ENCODE results near the gene B4GALT6. TPM values are rescaled to one million over a fixed set of nuclear protein-coding genes. Genes with fewer than 3 reads are reported as not detected.

The B4GALT6 gene
- total RNA-seq, 1 experiment from 2014 or later = 16.1 TPM

DNA sequence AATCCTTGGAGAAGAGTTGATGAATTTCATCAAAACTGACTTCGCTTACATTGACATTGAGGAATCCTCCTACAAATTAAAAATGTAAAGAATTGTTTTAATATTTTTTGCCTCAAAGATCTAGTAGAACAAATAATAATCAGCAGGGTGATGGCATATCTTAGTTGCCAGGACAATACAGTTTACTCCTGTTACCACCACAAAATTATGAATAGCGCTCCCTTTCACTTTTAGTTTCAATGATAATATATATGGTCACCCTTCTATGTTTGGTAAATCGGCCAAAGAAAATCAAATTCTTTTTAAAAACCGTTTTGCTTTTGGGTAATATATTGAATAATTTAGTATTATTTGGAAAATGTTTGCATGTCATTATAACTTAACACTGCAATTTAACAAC is 39.0 kb downstream of the B4GALT6 start:
- no peak overlapping the region for H3K9ac ChIP-seq (ENCODE audit: low read length)
- H2AFZ ChIP-seq (ENCODE audit: low read depth, low read length, poor library complexity, severe bottlenecking) = no peak overlapping the region
- TF ChIP-seq JUND (IDR thresholded peaks at IDR 0.05) = no peak
- no peak for TF ChIP-seq FOSL1 (IDR thresholded peaks at IDR 0.05; ENCODE audit: low read depth)
- TF ChIP-seq CBX3 (IDR thresholded peaks at IDR 0.05; ENCODE audit: low read depth) = no peak
- no peak for TF ChIP-seq TCF7L2 (IDR thresholded peaks at IDR 0.05; ENCODE audit: borderline replicate concordance, extremely low read depth, insufficient read depth, insufficient read length)
- TF ChIP-seq CEBPB (IDR thresholded peaks at IDR 0.05; ENCODE audit: low read depth) = no peak
- TF ChIP-seq, protein P1, sequence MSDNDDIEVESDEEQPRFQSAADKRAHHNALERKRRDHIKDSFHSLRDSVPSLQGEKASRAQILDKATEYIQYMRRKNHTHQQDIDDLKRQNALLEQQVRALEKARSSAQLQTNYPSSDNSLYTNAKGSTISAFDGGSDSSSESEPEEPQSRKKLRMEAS (IDR thresholded peaks at IDR 0.05) = no peak
- no peak for TF ChIP-seq EZH2phosphoT487 (IDR thresholded peaks at IDR 0.05; ENCODE audit: borderline replicate concordance)
- TF ChIP-seq RAD21 (IDR thresholded peaks at IDR 0.05; ENCODE audit: low read depth) = no peak
- TF ChIP-seq ELF1 (IDR thresholded peaks at IDR 0.05; ENCODE audit: borderline replicate concordance, low read depth) = no peak
- TF ChIP-seq SRF (IDR thresholded peaks at IDR 0.05; ENCODE audit: low read depth) = no peak
- no peak for TF ChIP-seq EZH2 (IDR thresholded peaks at IDR 0.05)
- TF ChIP-seq, protein P2, sequence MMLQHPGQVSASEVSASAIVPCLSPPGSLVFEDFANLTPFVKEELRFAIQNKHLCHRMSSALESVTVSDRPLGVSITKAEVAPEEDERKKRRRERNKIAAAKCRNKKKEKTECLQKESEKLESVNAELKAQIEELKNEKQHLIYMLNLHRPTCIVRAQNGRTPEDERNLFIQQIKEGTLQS (IDR thresholded peaks at IDR 0.05) = no peak
- TF ChIP-seq, protein P3, sequence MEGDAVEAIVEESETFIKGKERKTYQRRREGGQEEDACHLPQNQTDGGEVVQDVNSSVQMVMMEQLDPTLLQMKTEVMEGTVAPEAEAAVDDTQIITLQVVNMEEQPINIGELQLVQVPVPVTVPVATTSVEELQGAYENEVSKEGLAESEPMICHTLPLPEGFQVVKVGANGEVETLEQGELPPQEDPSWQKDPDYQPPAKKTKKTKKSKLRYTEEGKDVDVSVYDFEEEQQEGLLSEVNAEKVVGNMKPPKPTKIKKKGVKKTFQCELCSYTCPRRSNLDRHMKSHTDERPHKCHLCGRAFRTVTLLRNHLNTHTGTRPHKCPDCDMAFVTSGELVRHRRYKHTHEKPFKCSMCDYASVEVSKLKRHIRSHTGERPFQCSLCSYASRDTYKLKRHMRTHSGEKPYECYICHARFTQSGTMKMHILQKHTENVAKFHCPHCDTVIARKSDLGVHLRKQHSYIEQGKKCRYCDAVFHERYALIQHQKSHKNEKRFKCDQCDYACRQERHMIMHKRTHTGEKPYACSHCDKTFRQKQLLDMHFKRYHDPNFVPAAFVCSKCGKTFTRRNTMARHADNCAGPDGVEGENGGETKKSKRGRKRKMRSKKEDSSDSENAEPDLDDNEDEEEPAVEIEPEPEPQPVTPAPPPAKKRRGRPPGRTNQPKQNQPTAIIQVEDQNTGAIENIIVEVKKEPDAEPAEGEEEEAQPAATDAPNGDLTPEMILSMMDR (IDR thresholded peaks at IDR 0.05 in 2 of 3, conservative IDR thresholded peaks at IDR 0.05 in 1 of 3; ENCODE audit: borderline replicate concordance in 1 of 3, insufficient read depth in 1 of 3, low read depth in 2 of 3, low read length in 2 of 3) = no peak
- ATAC-seq = no peak
- H3K27me3 ChIP-seq (ENCODE audit: insufficient read depth, low read length) = no peaks in the 10 kb centered on the region
- no peaks in the 10 kb centered on the region for H3K9me2 ChIP-seq (ENCODE audit: insufficient read depth)
- H3K27ac ChIP-seq (ENCODE audit: low read depth, low read length) = no peak overlapping the region
- H3K4me2 ChIP-seq (ENCODE audit: low read length) = no peak overlapping the region
- ChIA-PET RAD21 (ENCODE audit: low non-redundant PET in 1 of 2, low total read pairs in 2 of 2, uncharacterized antibody in 2 of 2, unreplicated experiment in 2 of 2) (no interaction called here), CTCF (no interaction called here), POLR2A (no interaction called here)
- no peaks in the 10 kb centered on the region for H3K79me2 ChIP-seq (ENCODE audit: insufficient read depth, low read length)
- intact Hi-C loops (cut with micrococcal nuclease) = no loop called here
- H3K4me3 ChIP-seq (replicated peaks in 1 of 2; ENCODE audit: low read depth in 1 of 2, low read length in 2 of 2) = no peak overlapping the region
- H3K9me3 ChIP-seq (ENCODE audit: control insufficient read depth in 1 of 2, insufficient read depth in 1 of 2, low read depth in 1 of 2, low read length in 2 of 2) = no peaks in the 10 kb centered on the region
- H3K36me3 ChIP-seq (ENCODE audit: control insufficient read depth in 1 of 2, insufficient read depth in 2 of 2, low read length in 2 of 2) = no peaks in the 10 kb centered on the region
- BruUV-seq (replicated peaks) = no TSS peak
- no peak for DNase-seq (ENCODE audit: low read depth, low spot score)
- no peaks in the 10 kb centered on the region for H4K20me1 ChIP-seq (ENCODE audit: insufficient read depth)
- peaks cover 14 to 29% of the 10 kb centered on the region in 2 experiments for H3K4me1 ChIP-seq (ENCODE audit: control insufficient read depth in 1 of 2, insufficient read depth in 2 of 2, low read length in 2 of 2)
